GM19452 (cell line): ENCODE results near the gene CDH16.

ENCODE experiments used
- ATAC-seq: cut with Tn5 transposase; IDR thresholded peaks from one replicate; pipeline ENCODE4 v1.9.1; 2021; ENCODE audit not compliant: unreplicated experiment

CDH16 gene

GRCh38 chr16:66930189-66930588 is 11.5 kb upstream of the CDH16 start:
- ATAC-seq: no peak

- no peak for ATAC-seq
Measured at GRCh38 chr16:66928702-66929388, 10.2 kb upstream of the CDH16 start.

GRCh38 chr16:66927918-66928649 is 9.4 kb upstream of the CDH16 start:
- ATAC-seq: no peak

GRCh38 chr16:66926961-66927436 is 8.3 kb upstream of the CDH16 start:
- ATAC-seq: no peak

- ATAC-seq: no peak
Measured at GRCh38 chr16:66926171-66926947, 7.7 kb upstream of the CDH16 start.

GRCh38 chr16:66925322-66925840 is 6.7 kb upstream of the CDH16 start, which contains the start of gene RRAD:
Gene RRAD, minus strand, starts transcription at chr16:66925535. Its CDS starts 356 bp downstream, at chr16:66925179.
- ATAC-seq: no peak

GRCh38 chr16:66924527-66925321 is 6.0 kb upstream of the CDH16 start:
- no peak for ATAC-seq

- no peak for ATAC-seq
Measured at GRCh38 chr16:66923866-66924265, 5.2 kb upstream of the CDH16 start.

GRCh38 chr16:66923247-66923731 is 4.6 kb upstream of the CDH16 start:
- no peak for ATAC-seq

- ATAC-seq: no peak
Measured at GRCh38 chr16:66921729-66922450, 3.2 kb upstream of the CDH16 start.

- ATAC-seq: no peak
Measured at GRCh38 chr16:66920924-66921680, 2.4 kb upstream of the CDH16 start.

GRCh38 chr16:66920299-66920590 is 1.6 kb upstream of the CDH16 start:
- ATAC-seq: no peak

- no peak for ATAC-seq
Measured at GRCh38 chr16:66919569-66920298, 1.0 kb upstream of the CDH16 start.

- ATAC-seq: no peak
Measured at GRCh38 chr16:66918355-66918754, 330 bp downstream of the CDH16 start.

- ATAC-seq: no peak
Measured at GRCh38 chr16:66917741-66918140, 944 bp downstream of the CDH16 start.

- no peak for ATAC-seq
Measured at GRCh38 chr16:66916518-66916917, 2.2 kb downstream of the CDH16 start.

GRCh38 chr16:66915041-66915440 is 3.6 kb downstream of the CDH16 start:
- ATAC-seq: no peak

GRCh38 chr16:66914541-66914940 is 4.1 kb downstream of the CDH16 start:
- ATAC-seq: no peak

GRCh38 chr16:66913711-66914110 is 5.0 kb downstream of the CDH16 start:
- no peak for ATAC-seq
